DND-41 (cell line): ENCODE data around the gene TOMM20.

Source experiments
- ATAC-seq: fragments of 200-7000 bp; cut with Tn5 transposase; 3 replicates; pipeline ENCODE4 v1.9.1; 2021; ENCODE audit warnings: low read depth; ENCODE audit not compliant: insufficient read depth
- DNase-seq: peaks from one replicate; pipeline ENCODE4 v3.0.0-alpha.2; 2020
- H2AFZ ChIP-seq: 2 replicates; pipeline ENCODE4 v1.6.0; 2012; ENCODE audit warnings: low read depth, low read length
- H3K27ac ChIP-seq: 2 replicates; pipeline ENCODE4 v1.5.1; 2012; ENCODE audit warnings: low read length, inconsistent platforms
- H3K27me3 ChIP-seq: fragments of 200-600 bp; sonication (generic); 2 replicates; pipeline ENCODE4 v1.6.0; 2012; ENCODE audit warnings: low read length, mild to moderate bottlenecking, inconsistent platforms; ENCODE audit not compliant: insufficient read depth, poor library complexity
- H3K36me3 ChIP-seq: 2 replicates; pipeline ENCODE4 v1.5.1; 2012; ENCODE audit warnings: low read length, inconsistent platforms; ENCODE audit not compliant: insufficient read depth
- H3K4me1 ChIP-seq: 2 replicates; pipeline ENCODE4 v1.5.1; 2012; ENCODE audit warnings: mild to moderate bottlenecking, low read length; ENCODE audit not compliant: insufficient read depth
- H3K4me2 ChIP-seq: 2 replicates; pipeline ENCODE4 v1.6.0; 2012; ENCODE audit warnings: mild to moderate bottlenecking, moderate library complexity, low read length, inconsistent platforms; ENCODE audit not compliant: insufficient read depth
- H3K4me3 ChIP-seq, 2 experiments: fragments of 200-600 bp in 1 of 2; shearing (Covaris generic) in 1 of 2; 2 replicates each; pipeline ENCODE4 v1.5.1; 2012 to 2016; ENCODE audit warnings: inconsistent platforms in 2 of 2, low read length in 2 of 2, mild to moderate bottlenecking in 2 of 2, low read depth in 1 of 2, moderate library complexity in 1 of 2
- H3K79me2 ChIP-seq: 2 replicates; pipeline ENCODE4 v1.6.0; 2012; ENCODE audit warnings: low read length, inconsistent platforms; ENCODE audit not compliant: insufficient read depth
- H3K9ac ChIP-seq: 2 replicates; pipeline ENCODE4 v1.6.0; 2012; ENCODE audit warnings: low read depth, mild to moderate bottlenecking, inconsistent platforms, low read length, moderate library complexity
- H3K9me3 ChIP-seq: 2 replicates; pipeline ENCODE4 v1.5.1; 2012; ENCODE audit warnings: low read length, moderate library complexity, mild to moderate bottlenecking, inconsistent platforms; ENCODE audit not compliant: insufficient read depth, severe bottlenecking
- H4K20me1 ChIP-seq: 2 replicates; pipeline ENCODE4 v1.6.0; 2012; ENCODE audit warnings: low read length; ENCODE audit not compliant: insufficient read depth
- EZH2 ChIP-seq: IDR thresholded peaks from 3 replicates; pipeline ENCODE4 v1.6.1; 2012; ENCODE audit warnings: borderline replicate concordance, low read depth, mild to moderate bottlenecking, moderate library complexity, low read length, inconsistent platforms; ENCODE audit not compliant: severe bottlenecking
- TF ChIP-seq, protein P1 (sequence below): IDR thresholded peaks from 2 replicates; pipeline ENCODE4 v1.5.1; 2012; ENCODE audit warnings: borderline replicate concordance, low read length, moderate library complexity, mild to moderate bottlenecking; ENCODE audit not compliant: poor library complexity, severe bottlenecking; ENCODE audit errors: extremely low read depth

TOMM20 gene

GRCh38 chr1:235108185-235108593 lies 20.4 kb downstream of the TOMM20 start:
- H3K27ac ChIP-seq = no peak overlapping the region
- no peak overlapping the region for H3K4me2 ChIP-seq
- H3K9ac ChIP-seq = no peak overlapping the region
- peaks cover 12% of the 10 kb centered on the region for H3K79me2 ChIP-seq
- ATAC-seq (no peak), DNase-seq (peak; percentile 3)
- H2AFZ ChIP-seq = no peak overlapping the region
- peaks cover 49% of the 10 kb centered on the region for H4K20me1 ChIP-seq
- H3K27me3 ChIP-seq = no peaks in the 10 kb centered on the region
- H3K9me3 ChIP-seq = no peaks in the 10 kb centered on the region
- H3K4me3 ChIP-seq = no peak overlapping the region
- peaks cover 60% of the 10 kb centered on the region for H3K36me3 ChIP-seq
- TF ChIP-seq, protein P1, sequence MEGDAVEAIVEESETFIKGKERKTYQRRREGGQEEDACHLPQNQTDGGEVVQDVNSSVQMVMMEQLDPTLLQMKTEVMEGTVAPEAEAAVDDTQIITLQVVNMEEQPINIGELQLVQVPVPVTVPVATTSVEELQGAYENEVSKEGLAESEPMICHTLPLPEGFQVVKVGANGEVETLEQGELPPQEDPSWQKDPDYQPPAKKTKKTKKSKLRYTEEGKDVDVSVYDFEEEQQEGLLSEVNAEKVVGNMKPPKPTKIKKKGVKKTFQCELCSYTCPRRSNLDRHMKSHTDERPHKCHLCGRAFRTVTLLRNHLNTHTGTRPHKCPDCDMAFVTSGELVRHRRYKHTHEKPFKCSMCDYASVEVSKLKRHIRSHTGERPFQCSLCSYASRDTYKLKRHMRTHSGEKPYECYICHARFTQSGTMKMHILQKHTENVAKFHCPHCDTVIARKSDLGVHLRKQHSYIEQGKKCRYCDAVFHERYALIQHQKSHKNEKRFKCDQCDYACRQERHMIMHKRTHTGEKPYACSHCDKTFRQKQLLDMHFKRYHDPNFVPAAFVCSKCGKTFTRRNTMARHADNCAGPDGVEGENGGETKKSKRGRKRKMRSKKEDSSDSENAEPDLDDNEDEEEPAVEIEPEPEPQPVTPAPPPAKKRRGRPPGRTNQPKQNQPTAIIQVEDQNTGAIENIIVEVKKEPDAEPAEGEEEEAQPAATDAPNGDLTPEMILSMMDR = no peak
- no peak for TF ChIP-seq EZH2
- peaks cover 17% of the 10 kb centered on the region for H3K4me1 ChIP-seq

DNA sequence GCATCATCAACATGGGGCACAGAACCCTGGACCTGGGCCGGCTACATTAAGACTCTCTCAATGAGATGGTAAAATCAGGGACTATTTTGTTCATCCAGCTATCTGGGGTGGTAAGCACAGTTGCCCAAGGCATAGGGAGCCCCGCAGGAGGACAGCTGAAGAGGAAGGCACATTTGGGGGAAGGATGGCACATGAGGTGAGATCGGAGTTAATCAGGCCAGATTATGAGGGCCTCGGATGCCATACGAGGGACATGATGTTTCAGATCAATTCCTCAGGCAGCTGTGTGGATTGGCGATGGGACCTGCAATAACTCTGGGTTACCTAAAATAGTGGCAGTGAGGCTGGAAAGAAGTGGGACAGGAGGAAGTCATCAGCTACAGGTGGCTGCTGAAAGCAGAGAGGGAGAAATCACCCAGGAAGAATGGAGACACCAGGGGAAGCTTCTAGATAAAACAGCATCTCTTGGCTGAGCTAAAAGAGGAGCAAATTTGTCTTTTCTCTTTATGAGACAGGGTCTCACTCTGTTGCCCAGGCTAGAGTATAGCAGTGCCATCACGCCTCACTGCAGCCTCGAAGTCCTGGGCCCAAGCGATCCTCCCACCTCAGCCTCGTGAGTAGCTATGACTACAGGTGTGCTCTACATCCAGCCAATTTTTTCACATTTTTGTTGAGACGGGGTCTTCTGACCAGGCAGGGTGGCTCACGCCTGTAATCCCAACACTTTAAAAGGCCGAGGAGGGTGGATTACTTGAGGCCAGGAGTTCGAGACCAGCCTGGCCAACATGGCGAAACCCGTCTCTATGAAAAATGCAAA lies 21.1 kb downstream of the TOMM20 start:
- no peak overlapping the region for H3K4me2 ChIP-seq
- no peak overlapping the region for H3K9ac ChIP-seq
- H3K4me3 ChIP-seq = no peak overlapping the region
- ATAC-seq = no peak
- no peak for TF ChIP-seq EZH2
- TF ChIP-seq, protein P1 = no peak
- no peaks in the 10 kb centered on the region for H3K27me3 ChIP-seq
- peaks cover 6% of the 10 kb centered on the region for H3K79me2 ChIP-seq
- DNase-seq = peak; percentile 4
- H4K20me1 ChIP-seq = peaks cover 43% of the 10 kb centered on the region
- H3K36me3 ChIP-seq = peaks cover 54% of the 10 kb centered on the region
- no peak overlapping the region for H3K27ac ChIP-seq
- H3K4me1 ChIP-seq = peaks cover 21% of the 10 kb centered on the region
- no peak overlapping the region for H2AFZ ChIP-seq
- H3K9me3 ChIP-seq = no peaks in the 10 kb centered on the region

- Histone ChIP-seq H4K20me1 (peaks cover 44% of the 10 kb centered on the region), H3K27ac (no peak overlapping the region), H3K4me2 (no peak overlapping the region), H2AFZ (no peak overlapping the region), H3K9ac (no peak overlapping the region), H3K4me3 (no peak overlapping the region), H3K9me3 (no peaks in the 10 kb centered on the region), H3K27me3 (no peaks in the 10 kb centered on the region), H3K36me3 (peaks cover 45% of the 10 kb centered on the region), H3K79me2 (no peaks in the 10 kb centered on the region; the same call in 1 of the 2 replicates), H3K4me1 (peaks cover 21% of the 10 kb centered on the region)
- DNase-seq (no peak), ATAC-seq (no peak)
- TF ChIP-seq, protein P1 = no peak
- no peak for TF ChIP-seq EZH2
Observed at GRCh38 chr1:235106457-235106856, 22.2 kb downstream of the TOMM20 start.
